G401 (cell line): ENCODE results near the gene P2RX4. TPM values are rescaled to one million over a fixed set of nuclear protein-coding genes. Genes with fewer than 3 reads are reported as not detected.
"Not testable (repeated sequence)": the region's sequence is repeated elsewhere in the genome, so short reads cannot be mapped to it uniquely, and the experiment has no call there.

Experiments
- DNase-seq: peaks from one replicate; pipeline ENCODE4 v3.0.0-alpha.2; 2015; ENCODE audit warnings: low spot score
- in situ Hi-C: cut with HindIII; loops from 2 replicates; pipeline ENCODE4 v1.10.0; 2016; ENCODE audit warnings: low sequenced_read_pairs, mixed read lengths
- total RNA-seq: library from RNA; depleted of rRNA; stranded (reverse); fragments of >200 nt; shearing (Covaris generic); gene quantifications from 2 replicates; pipeline ENCODE4 v1.2.3, GENCODE V29; 2014

Gene P2RX4
- total RNA-seq, 1 experiment from 2014 or later = 20.7 TPM

GRCh38 chr12:121184984-121185889 lies 24.7 kb upstream of the P2RX4 start:
- in situ Hi-C loops = no loop called here

GRCh38 chr12:121186826-121187225 lies 23.1 kb upstream of the P2RX4 start:
- in situ Hi-C loops = no loop called here
- DNase-seq = no peak

More at GRCh38 chr12:121184984-121185889, 24.7 kb upstream of the P2RX4 start:
- no peak for DNase-seq

GRCh38 chr12:121187501-121187900 lies 22.4 kb upstream of the P2RX4 start:
- no peak for DNase-seq
- in situ Hi-C loops = no loop called here

GRCh38 chr12:121188227-121188626 lies 21.7 kb upstream of the P2RX4 start:
- in situ Hi-C loops = no loop called here
- no peak for DNase-seq

- in situ Hi-C loops = no loop called here
- DNase-seq = no peak
Observed at GRCh38 chr12:121189131-121189530, 20.8 kb upstream of the P2RX4 start.

- peak; percentile 61 for DNase-seq
- in situ Hi-C loops = no loop called here
Observed at GRCh38 chr12:121189619-121190155, 20.2 kb upstream of the P2RX4 start.

- DNase-seq = no peak
- in situ Hi-C loops = no loop called here
Observed at GRCh38 chr12:121190523-121191031, 19.4 kb upstream of the P2RX4 start.

GRCh38 chr12:121191151-121191550 lies 18.8 kb upstream of the P2RX4 start:
- no peak for DNase-seq
- in situ Hi-C loops = no loop called here

- in situ Hi-C loops = no loop called here
- no peak for DNase-seq
Observed at GRCh38 chr12:121196902-121197301, 13.0 kb upstream of the P2RX4 start.

GRCh38 chr12:121198949-121199348 lies 11.0 kb upstream of the P2RX4 start:
- in situ Hi-C loops = no loop called here
- no peak for DNase-seq

GRCh38 chr12:121201140-121201539 lies 8.8 kb upstream of the P2RX4 start:
- DNase-seq, in situ Hi-C loops: not testable (repeated sequence)

- in situ Hi-C loops = no loop called here
- peak; percentile 48 for DNase-seq
Observed at GRCh38 chr12:121202407-121203355, 7.2 kb upstream of the P2RX4 start.

- in situ Hi-C loops = no loop called here
- DNase-seq = no peak
Observed at GRCh38 chr12:121203482-121203881, 6.4 kb upstream of the P2RX4 start.

GRCh38 chr12:121205491-121205890 lies 4.4 kb upstream of the P2RX4 start:
- no peak for DNase-seq
- in situ Hi-C loops = no loop called here

GRCh38 chr12:121208571-121208970 lies 1.4 kb upstream of the P2RX4 start:
- in situ Hi-C loops, DNase-seq: not testable (repeated sequence)

GRCh38 chr12:121209221-121209620 lies 708 bp upstream of the P2RX4 start:
- in situ Hi-C loops = no loop called here
- DNase-seq = no peak

GRCh38 chr12:121212875-121213274 lies 2.9 kb downstream of the P2RX4 start:
- no peak for DNase-seq
- in situ Hi-C loops = no loop called here

GRCh38 chr12:121214166-121214777 lies 4.3 kb downstream of the P2RX4 start:
- in situ Hi-C loops = no loop called here
- DNase-seq = no peak
